K562 (cell line): Measurements from ENCODE around the gene PSPC1. TPM values are rescaled to one million over a fixed set of nuclear protein-coding genes. Genes with fewer than 3 reads are reported as not detected.
A peak's percentile ranks its signal among the peaks of the same experiment; 100 is the strongest.

Experiments
- ATAC-seq: fragments of 200-7000 bp; cut with Tn5 transposase; 3 replicates; pipeline ENCODE4 v1.9.1; 2020; ENCODE audit warnings: moderate library complexity
- BruUV-seq: library from RNA; stranded (reverse); fragments of 400-500 nt; replicated peaks from 2 replicates; lab custom pipeline; 2021; lab: Mats Ljungman, UMichigan
- CTCF ChIA-PET: fragments of 300-600 bp; formaldehyde crosslinking; extraction: SDS; loops from one replicate; lab custom pipeline; 2021; ENCODE audit warnings: low intra/inter-chr PET ratio; lab: Yijun Ruan, JAX
- POLR2A ChIA-PET: fragments of 300-600, 350-650 bp; sonication (Branson Sonifier 250); formaldehyde crosslinking; extraction: SDS; loops from one replicate; lab custom pipeline; 2021; ENCODE audit warnings: antibody characterized with exemption, inconsistent platforms; lab: Yijun Ruan, JAX
- DNase-seq, 4 experiments: peaks; one replicate each; pipeline versions ENCODE4 v3.0.0 to v3.0.0-alpha.2; 2011 to 2018; ENCODE audit warnings: low spot score in 3 of 4, mixed read lengths in 3 of 4; ENCODE audit errors: extremely low read depth in 1 of 4
- FAIRE-seq: peaks from 2 replicates; lab custom pipeline; 2011; peaks lifted over from hg19 to GRCh38; lab: Jason Lieb, UNC
- H2AFZ ChIP-seq: 2 replicates; pipeline ENCODE4 v1.6.0; 2011; ENCODE audit warnings: low read depth, low read length, control low read depth, inconsistent platforms
- H3K27ac ChIP-seq: fragments of 200-600 bp; 3 replicates; pipeline ENCODE4 v1.8.0; 2011; ENCODE audit warnings: low read depth, mild to moderate bottlenecking, control low read depth, inconsistent platforms, low read length, moderate library complexity, mixed read lengths; ENCODE audit errors: extremely low read depth
- H3K27me3 ChIP-seq, 2 experiments: fragments of 300-600 bp in 1 of 2; 2 replicates in 1 of 2; 3 replicates in 1 of 2; pipeline versions ENCODE4 v1.6.0 to v1.8.0; 2011; ENCODE audit warnings: inconsistent platforms in 2 of 2, low read length in 2 of 2, mild to moderate bottlenecking in 1 of 2, mixed read lengths in 1 of 2, moderate library complexity in 1 of 2; ENCODE audit not compliant: control insufficient read depth in 2 of 2, insufficient read depth in 2 of 2
- H3K36me3 ChIP-seq: fragments of 300-600 bp; 3 replicates; pipeline ENCODE4 v1.8.0; 2011; ENCODE audit warnings: mild to moderate bottlenecking, low read length, inconsistent platforms; ENCODE audit not compliant: control insufficient read depth, insufficient read depth
- H3K4me1 ChIP-seq, 2 experiments: fragments of 200-600 bp in 1 of 2; replicated peaks in 1 of 2; 2 replicates in 1 of 2; 3 replicates in 1 of 2; pipeline versions ENCODE4 v1.5.1 to v1.8.0; 2011; ENCODE audit warnings: inconsistent platforms in 2 of 2, low read length in 2 of 2, mild to moderate bottlenecking in 1 of 2, mixed read lengths in 1 of 2, moderate library complexity in 1 of 2; ENCODE audit not compliant: control insufficient read depth in 2 of 2, insufficient read depth in 2 of 2
- H3K4me2 ChIP-seq: 2 replicates; pipeline ENCODE4 v1.6.1; 2011; ENCODE audit warnings: low read length, control low read depth, inconsistent platforms, mixed read lengths; ENCODE audit not compliant: insufficient read depth
- H3K4me3 ChIP-seq: fragments of 200-600 bp; sonication (generic), shearing (Covaris generic); 2 replicates; pipeline ENCODE4 v1.5.1; 2016; ENCODE audit warnings: control low read depth, inconsistent platforms
- H3K79me2 ChIP-seq: fragments of 200-600 bp; 3 replicates; pipeline ENCODE4 v1.8.0; 2011; ENCODE audit warnings: low read length, inconsistent platforms; ENCODE audit not compliant: control insufficient read depth, insufficient read depth
- H3K9ac ChIP-seq, 2 experiments: 2 replicates each; pipeline versions ENCODE4 v1.6.0 to v1.6.1; 2011; ENCODE audit warnings: low read depth in 2 of 2, low read length in 2 of 2, control low read depth in 1 of 2, inconsistent platforms in 1 of 2, mild to moderate bottlenecking in 1 of 2, mixed read lengths in 1 of 2; ENCODE audit not compliant: insufficient read depth in 1 of 2
- H3K9me1 ChIP-seq: one replicate; pipeline ENCODE4 v1.6.0; 2011; ENCODE audit warnings: inconsistent platforms, mild to moderate bottlenecking, low read length, moderate library complexity; ENCODE audit not compliant: control insufficient read depth, insufficient read depth
- H3K9me3 ChIP-seq: replicated peaks from 2 replicates; pipeline ENCODE4 v1.5.1; 2011; ENCODE audit warnings: low read depth, low read length, inconsistent platforms; ENCODE audit not compliant: control insufficient read depth, insufficient read depth
- H4K20me1 ChIP-seq: replicated peaks from 2 replicates; pipeline ENCODE4 v1.6.1; 2011; ENCODE audit warnings: low read length, inconsistent platforms, mixed read lengths; ENCODE audit not compliant: control insufficient read depth, insufficient read depth
- CREM ChIP-seq: IDR thresholded peaks from 2 replicates; pipeline ENCODE4 v1.6.1; 2014; ENCODE audit warnings: antibody characterized with exemption, low read depth
- GABPA ChIP-seq: fragments of 200-800 bp; sonication (Bioruptor generic); conservative IDR thresholded peaks from 2 replicates; pipeline ENCODE4 v1.6.1; 2016; ENCODE audit warnings: low read depth, missing genetic modification characterization, missing compliant biosample characterization
- KDM5B ChIP-seq: fragments of 200-600 bp; sonication (generic); IDR thresholded peaks from 2 replicates; pipeline ENCODE4 v1.6.1; 2012; ENCODE audit warnings: low read depth, mild to moderate bottlenecking, moderate library complexity, low read length, control low read depth, inconsistent platforms; ENCODE audit not compliant: insufficient replicate concordance
- NCOA1 ChIP-seq: fragments of 450-650 bp; IDR thresholded peaks from 2 replicates; pipeline ENCODE4 v1.6.1; 2016; ENCODE audit warnings: low read depth
- TBP ChIP-seq: optimal IDR thresholded peaks from 2 replicates; pipeline ENCODE3; 2011; ENCODE audit warnings: low read depth, low read length, improper control_type of control experiment
- YBX1 ChIP-seq: fragments of 450-650 bp; IDR thresholded peaks from 2 replicates; pipeline ENCODE4 v1.7.1; 2016; ENCODE audit warnings: mild to moderate bottlenecking
- ZKSCAN3 ChIP-seq: fragments of 250-450 bp; sonication (Bioruptor Pico); IDR thresholded peaks from 2 replicates; pipeline ENCODE4 v1.4.0; 2020
- WGBS: fragments of 100-300 bp; shearing (Covaris generic); methylation state at CpG from one replicate; pipeline ENCODE4 v1.1.6; 2016; ENCODE audit warnings: low coverage, mixed read lengths; ENCODE audit not compliant: insufficient coverage; ENCODE audit errors: missing lambda C conversion rate; 5-methylcytosine and 5-hydroxymethylcytosine counted together
- in situ Hi-C: fragments of 300-500 bp; cut with MboI; formaldehyde crosslinking; loops from 4 replicates; pipeline ENCODE4 v1.15.0; 2018; ENCODE audit warnings: inconsistent platforms, mixed read lengths
- intact Hi-C: fragments of 100-400 bp; cut with micrococcal nuclease; formaldehyde crosslinking; loops from 2 replicates; pipeline ENCODE4 v1.14.2; 2022
- polyA plus RNA-seq, 8 experiments: library from polyadenylated mRNA; depleted of rRNA in 4 of 8; stranded (reverse) in 5 of 8; unstranded in 3 of 8; fragments of >200 nt; fragmentation: Nextera tagmentation in 2 of 8; fragmentation: Illumina TruSeq in 1 of 8; extraction: Ambion mirVana in 2 of 8; extraction: Trizol in 1 of 8; gene quantifications; 2 replicates each; pipeline versions ENCODE4 v1.2.1 to v1.2.3, GENCODE V29; 2011 to 2014; ENCODE audit warnings: inconsistent platforms in 1 of 8, missing spikeins in 1 of 8
- total RNA-seq, 7 experiments: library from RNA; depleted of rRNA in 6 of 7; stranded (reverse); fragments of >200 nt in 6 of 7; fragmentation: Illumina TruSeq in 2 of 7; extraction: Trizol in 2 of 7; gene quantifications; 2 replicates each; pipeline versions ENCODE4 v1.2.1 to v1.2.3, GENCODE V29; 2011 to 2021; ENCODE audit warnings: low replicate concordance in 1 of 7
- TF ChIP-seq, protein P1 (sequence below), 2 experiments: fragments of 450-650 bp; IDR thresholded peaks; 2 replicates each; pipeline ENCODE4 v1.6.1; 2018; ENCODE audit warnings: mild to moderate bottlenecking in 2 of 2, low read depth in 1 of 2; ENCODE audit not compliant: partially characterized antibody in 2 of 2
- TF ChIP-seq, protein P2 (sequence below): fragments of 250-450 bp; sonication (Bioruptor Pico); IDR thresholded peaks from 2 replicates; pipeline ENCODE4 v1.5.0; 2021; ENCODE audit warnings: mild to moderate bottlenecking, moderate library complexity
- TF ChIP-seq, protein P3 (sequence below): fragments of 200-800 bp; sonication (Bioruptor generic); IDR thresholded peaks from 2 replicates; pipeline ENCODE4 v1.6.1; 2017; ENCODE audit warnings: missing genetic modification characterization, missing compliant biosample characterization

PSPC1 gene
- total and polyA plus RNA-seq, 9 of the 15 experiments (the other 6 are each of a cell fraction or from before 2014, with no cell fraction given) = 8.6 to 60.4 (median 42.4) TPM

DNA sequence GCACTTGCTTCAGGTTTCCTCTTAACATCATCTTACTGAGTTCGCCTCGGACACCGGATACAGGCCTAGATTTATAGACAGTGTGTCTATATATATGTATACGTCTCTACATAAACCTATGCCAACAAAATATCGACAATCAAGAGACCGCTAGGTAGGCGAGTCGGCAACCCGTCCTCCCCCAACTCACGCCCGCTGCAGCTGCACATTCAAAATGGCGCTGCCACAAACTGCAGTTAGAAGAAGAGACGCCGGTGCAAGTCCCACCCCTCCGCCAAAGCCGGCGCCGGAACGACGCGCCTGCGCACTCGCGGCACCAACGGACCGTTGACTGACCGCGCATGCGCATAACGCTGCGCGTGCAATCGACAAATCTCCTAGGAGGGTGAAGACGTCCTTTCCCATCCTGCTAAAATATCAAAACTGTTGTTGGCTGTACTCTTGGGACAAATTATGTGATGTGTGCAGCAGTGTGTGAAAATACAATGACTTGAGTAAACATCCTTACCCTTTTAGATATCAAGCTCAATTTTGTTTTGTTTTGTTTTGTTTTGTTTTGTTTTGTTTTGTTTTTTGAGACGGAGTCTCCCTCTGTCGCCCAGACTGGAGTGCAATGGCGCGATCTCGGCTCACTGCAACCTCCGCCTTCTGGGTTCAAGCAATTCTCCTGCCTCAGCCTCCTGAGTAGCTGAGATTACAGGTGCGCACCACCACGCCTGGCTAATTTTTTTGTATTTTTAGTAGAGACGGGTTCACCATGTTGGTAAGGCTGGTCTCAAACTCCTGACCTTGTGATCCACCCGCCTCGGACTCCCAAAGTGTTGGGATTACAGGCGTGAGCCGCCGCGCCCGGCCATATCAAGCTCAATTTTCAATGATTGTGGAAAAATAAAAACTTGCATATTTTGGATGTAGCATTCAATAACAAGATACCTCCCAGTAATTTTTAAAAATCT is at the start of gene PSPC1 (continued):
- peak; percentile 91 for TF ChIP-seq TBP
- TF ChIP-seq KDM5B = peak; percentile 70
- TF ChIP-seq CREM = peak; percentile 9; the same call in 1 of the 2 replicates

DNA sequence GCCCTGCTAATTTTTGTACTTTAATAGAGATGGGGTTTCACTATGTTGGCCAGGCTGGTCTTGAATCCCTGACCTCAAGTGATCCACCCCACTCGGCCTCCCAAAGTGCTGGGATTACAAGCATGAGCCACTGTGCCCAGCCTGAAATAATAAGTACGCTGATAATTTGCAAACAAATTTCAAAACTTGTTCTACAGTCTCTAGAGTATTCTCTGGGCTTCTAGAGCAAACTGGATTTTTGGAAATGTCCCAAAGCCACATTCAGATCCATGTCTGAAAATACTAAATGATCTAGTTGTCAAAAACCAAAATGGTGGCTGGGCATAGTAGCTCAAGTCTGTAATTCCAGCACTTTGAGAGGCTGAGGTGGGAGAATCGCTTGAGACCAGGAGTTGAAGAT is 39.9 kb upstream of the PSPC1 start:
- ATAC-seq = no peak
- Histone ChIP-seq H3K36me3 (peaks cover 19% of the 10 kb centered on the region; the same call in 2 of the 3 replicates), H3K9me3 (no peaks in the 10 kb centered on the region), H4K20me1 (no peaks in the 10 kb centered on the region), H3K9me1 (no peaks in the 10 kb centered on the region), H3K4me1 (peaks cover 0 to 5% of the 10 kb centered on the region in 2 experiments; a peak in 1 of 5 replicates), H2AFZ (no peak overlapping the region), H3K79me2 (no peaks in the 10 kb centered on the region), H3K27me3 (no peaks in the 10 kb centered on the region), H3K4me3 (no peak overlapping the region), H3K27ac (no peak overlapping the region), H3K4me2 (no peak overlapping the region), H3K9ac (no peak overlapping the region)
- no TSS peak for BruUV-seq
- intact Hi-C loops = no loop called here
- in situ Hi-C loops = no loop called here
- no peak for FAIRE-seq
- CTCF ChIA-PET = no interaction called here
- 94% methylated on average over 3 of the region's 3 CpGs for WGBS
- POLR2A ChIA-PET = interaction anchor here (0.7 kb wide), 1 partner anchor 114 kb away, joined by 3 read pairs; no protein-coding TSS in a partner anchor
- no peak for DNase-seq
- TF ChIP-seq, protein P1, sequence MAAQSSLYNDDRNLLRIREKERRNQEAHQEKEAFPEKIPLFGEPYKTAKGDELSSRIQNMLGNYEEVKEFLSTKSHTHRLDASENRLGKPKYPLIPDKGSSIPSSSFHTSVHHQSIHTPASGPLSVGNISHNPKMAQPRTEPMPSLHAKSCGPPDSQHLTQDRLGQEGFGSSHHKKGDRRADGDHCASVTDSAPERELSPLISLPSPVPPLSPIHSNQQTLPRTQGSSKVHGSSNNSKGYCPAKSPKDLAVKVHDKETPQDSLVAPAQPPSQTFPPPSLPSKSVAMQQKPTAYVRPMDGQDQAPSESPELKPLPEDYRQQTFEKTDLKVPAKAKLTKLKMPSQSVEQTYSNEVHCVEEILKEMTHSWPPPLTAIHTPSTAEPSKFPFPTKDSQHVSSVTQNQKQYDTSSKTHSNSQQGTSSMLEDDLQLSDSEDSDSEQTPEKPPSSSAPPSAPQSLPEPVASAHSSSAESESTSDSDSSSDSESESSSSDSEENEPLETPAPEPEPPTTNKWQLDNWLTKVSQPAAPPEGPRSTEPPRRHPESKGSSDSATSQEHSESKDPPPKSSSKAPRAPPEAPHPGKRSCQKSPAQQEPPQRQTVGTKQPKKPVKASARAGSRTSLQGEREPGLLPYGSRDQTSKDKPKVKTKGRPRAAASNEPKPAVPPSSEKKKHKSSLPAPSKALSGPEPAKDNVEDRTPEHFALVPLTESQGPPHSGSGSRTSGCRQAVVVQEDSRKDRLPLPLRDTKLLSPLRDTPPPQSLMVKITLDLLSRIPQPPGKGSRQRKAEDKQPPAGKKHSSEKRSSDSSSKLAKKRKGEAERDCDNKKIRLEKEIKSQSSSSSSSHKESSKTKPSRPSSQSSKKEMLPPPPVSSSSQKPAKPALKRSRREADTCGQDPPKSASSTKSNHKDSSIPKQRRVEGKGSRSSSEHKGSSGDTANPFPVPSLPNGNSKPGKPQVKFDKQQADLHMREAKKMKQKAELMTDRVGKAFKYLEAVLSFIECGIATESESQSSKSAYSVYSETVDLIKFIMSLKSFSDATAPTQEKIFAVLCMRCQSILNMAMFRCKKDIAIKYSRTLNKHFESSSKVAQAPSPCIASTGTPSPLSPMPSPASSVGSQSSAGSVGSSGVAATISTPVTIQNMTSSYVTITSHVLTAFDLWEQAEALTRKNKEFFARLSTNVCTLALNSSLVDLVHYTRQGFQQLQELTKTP (IDR thresholded peaks at IDR 0.05; ENCODE audit: low read depth in 1 of 2, partially characterized antibody in 2 of 2) = no peak
- TF ChIP-seq ZKSCAN3 (CRISPR knock-in tag) (no peak), YBX1 (no peak), GABPA (tag) (no peak), NCOA1 (no peak)
- TF ChIP-seq, protein P2, sequence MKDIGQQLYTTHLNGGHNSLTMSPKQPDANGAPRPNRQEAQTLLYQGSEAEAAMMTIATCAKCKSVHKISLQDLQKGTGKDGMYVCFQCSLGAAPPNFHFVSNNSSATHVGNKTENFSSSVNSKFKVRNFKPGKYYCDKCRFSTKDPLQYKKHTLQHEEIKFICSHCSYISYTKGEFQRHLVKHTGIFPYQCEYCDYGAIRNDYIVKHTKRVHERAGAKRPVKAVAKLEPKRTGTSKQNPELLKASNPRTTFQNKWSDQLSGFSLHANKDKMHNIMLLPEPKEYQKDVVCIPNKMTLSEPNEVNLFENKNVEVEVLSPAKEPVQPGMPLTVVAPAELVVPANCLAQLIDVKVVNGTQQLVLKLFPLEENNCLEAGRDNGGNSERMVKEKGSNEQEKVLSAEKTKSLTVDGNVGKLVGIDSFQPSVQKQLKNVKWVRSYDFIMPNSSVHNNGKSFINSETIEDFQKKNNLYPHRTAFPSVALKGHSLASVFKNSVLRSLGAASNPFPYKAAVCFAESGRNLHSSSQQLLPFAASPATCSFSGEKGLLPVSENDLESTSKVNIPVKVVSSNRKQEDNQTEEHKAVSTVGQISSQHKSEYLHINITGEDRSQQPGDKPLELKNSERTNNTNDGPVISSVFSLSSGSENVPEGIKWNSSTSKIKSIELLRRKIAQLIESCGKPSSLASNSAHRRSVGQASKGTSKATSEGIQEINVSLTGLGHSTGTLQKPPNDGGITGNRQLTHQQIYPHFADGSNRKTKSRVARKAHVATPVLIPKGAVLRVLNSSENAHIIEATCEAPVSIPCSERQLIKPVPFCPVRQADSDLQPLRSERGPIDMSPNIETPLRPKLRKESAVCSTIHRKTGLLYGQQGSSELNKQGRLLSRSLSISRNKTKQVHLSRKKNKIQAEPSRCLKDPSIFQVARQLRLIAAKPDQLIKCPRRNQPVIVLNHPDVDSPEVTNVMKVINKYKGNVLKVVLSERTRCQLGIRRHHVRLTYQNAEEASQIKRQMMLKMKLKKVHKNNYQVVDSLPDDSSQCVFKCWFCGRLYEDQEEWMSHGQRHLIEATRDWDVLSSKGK = no peak
- TF ChIP-seq, protein P3, sequence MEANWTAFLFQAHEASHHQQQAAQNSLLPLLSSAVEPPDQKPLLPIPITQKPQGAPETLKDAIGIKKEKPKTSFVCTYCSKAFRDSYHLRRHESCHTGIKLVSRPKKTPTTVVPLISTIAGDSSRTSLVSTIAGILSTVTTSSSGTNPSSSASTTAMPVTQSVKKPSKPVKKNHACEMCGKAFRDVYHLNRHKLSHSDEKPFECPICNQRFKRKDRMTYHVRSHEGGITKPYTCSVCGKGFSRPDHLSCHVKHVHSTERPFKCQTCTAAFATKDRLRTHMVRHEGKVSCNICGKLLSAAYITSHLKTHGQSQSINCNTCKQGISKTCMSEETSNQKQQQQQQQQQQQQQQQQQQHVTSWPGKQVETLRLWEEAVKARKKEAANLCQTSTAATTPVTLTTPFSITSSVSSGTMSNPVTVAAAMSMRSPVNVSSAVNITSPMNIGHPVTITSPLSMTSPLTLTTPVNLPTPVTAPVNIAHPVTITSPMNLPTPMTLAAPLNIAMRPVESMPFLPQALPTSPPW (CRISPR knock-in tag) = no peak
